ENCODE data around the gene PHF14.

PHF14 gene

DNA sequence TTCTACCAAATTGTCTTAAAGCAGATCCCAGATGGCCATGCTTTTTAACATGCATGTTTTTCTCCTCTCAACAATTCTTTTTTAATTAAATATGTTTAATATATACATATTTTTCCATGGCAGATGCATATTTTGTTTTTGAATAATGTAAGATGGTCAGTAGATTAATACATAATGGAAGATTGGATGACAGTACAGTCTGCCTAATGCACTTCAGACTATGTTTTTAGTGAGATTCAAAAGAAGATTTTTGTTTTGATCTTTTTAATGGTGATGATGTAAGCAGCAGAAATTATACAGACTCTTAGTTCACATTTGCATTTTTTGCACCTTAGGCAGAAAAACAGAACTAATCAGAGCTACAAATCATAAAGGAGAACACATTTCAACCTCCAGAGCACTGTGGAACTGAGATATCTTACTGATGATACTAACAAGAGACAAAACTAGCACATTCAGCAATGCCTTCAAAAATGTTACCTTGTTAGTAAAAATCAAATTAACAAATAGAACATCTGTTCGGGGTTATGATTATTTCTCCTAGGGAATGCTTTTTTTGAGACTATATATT lies 203.4 kb downstream of the PHF14 start:
- DNase-seq = no peak

DNA sequence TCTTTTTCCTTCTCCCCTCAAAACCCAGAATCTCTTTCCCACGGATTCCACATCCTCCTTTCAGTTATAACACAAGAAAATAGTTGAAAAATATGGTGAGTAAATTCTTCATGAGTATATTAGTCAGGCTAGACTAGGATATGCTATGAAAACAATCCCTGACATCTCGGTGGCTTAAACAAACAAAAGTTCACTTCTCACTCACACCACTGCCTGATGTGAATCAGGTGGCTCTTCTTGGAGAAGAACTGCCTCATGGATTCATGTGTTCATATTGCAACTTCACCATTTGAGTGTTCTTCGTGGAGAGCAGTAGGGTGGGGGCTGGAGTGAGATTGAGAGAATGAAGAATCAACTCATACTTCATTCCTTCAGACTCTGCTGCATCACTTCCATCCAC lies 204.1 kb downstream of the PHF14 start:
- no peak for DNase-seq

DNA sequence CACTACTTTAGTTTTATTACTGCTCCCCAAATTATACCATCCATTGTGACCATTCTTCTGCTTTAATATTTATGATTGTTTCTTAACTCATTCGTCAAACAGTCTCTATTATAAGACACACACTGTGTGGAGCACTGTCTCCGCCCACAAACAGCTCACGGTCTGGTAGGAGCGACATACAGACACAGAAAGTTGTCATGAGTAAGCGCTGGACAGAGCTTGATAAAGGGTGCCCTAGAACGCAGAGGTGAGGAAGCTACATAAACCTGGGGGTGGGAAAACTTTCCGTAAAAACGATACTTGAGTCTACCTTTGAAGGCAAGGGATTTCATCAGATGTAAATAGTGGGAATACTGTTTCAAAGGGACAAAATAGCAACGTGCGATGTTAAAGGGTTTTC lies 207.9 kb downstream of the PHF14 start:
- no peak for DNase-seq

DNA sequence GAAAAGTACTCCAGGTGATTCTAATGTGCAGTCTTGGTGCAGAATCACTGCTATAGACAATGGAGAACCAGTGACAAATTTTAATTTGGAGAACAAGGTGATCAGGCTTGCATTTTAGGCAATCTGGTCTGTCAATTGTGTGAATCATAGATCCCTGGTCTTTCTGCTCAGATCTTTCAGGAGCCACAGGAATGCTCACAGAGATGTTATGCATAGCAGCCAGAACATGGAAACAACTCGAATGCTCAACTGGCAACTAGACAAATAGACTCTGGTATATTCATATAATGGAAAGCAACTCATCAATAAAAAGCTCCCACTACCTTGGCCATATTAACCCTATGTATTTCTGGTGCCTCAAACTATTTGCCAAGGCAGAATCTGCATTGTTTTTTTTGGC lies 209.1 kb downstream of the PHF14 start:
- no peak for DNase-seq

DNA sequence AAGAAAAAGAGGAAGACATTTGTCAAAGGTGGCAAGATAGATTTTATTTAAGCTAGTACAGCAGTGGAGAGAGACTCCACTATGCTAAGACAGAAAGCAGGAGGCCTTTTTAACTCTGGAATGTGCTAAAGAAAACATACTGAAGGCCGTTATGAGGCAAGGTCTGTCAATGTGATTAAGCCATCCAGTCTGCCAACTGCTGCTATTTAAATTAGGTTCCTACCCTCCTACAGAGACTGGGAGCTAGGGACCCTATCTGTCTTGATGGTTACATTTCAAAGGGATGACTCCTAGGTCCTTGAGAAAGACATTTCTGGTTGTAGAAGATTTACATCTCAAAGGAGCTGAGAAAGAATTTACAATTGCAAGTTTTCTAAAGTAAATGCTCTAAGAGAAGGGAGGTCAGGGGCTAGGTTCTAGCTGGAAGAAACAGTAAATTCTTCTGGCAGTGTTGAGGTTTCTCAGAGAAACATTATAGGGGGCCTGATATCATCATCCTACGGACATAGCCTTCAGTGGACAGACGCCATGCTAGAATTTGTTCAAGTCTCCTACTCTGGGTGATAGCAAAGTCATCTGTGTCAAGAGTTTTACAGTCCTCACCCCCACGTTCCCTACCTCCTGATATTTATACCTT lies 211.6 kb downstream of the PHF14 start:
- DNase-seq = no peak

DNA sequence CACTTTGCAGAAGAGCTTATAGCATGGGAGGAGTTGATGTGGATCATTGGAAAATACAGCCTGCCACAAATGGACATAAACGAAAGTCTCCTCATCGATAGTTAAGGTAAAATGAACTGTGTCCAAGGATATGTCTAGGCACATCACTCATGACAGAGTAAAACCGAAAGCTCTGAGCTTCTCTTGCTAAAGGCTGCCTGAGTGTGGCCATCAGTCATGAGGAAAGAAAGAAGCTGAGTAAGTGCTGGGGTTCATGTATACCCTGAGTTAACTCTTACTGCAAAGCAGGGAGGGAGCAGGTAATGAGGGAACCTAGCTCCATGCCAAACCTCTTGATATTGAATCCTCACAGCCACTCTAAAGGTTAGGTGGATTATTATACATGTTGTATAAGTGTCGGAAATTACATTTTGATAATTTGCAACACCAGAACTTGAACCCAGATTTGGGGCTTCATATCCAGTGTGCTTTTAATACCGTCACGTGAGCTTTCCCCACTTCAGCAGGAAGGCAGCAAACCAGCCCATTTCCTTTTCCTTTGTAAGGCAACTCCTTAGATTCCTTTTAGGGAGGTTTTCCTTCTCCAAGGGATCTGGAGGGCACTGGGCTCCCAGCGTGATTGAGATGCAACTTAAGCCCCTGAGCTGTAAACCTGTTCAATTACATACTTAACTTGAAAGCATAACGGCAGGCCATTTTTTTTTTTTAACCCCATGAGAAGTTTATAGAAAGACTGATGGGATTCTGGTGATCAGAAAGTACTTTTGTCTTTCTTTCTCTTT lies 215.0 kb downstream of the PHF14 start:
- no peak for DNase-seq

DNA sequence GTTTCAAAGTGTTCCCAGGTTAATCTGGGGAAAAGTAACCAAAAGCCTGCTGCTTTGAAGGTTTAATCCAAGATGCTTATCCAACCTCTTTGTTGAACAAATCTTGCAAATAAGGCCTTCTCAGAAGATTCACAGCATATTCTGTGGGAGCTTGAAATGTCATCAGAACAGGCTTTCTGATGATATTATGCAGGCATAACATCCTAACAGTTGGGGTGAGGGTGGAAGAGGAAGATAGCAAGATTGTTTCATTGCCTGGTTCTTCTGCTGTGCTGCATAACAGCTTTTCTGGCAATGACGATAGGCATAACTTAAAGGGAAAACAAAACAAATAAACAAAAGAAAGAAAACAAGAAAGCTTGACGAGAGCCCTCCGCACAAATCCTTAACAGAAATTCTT lies 217.4 kb downstream of the PHF14 start:
- no peak for DNase-seq

DNA sequence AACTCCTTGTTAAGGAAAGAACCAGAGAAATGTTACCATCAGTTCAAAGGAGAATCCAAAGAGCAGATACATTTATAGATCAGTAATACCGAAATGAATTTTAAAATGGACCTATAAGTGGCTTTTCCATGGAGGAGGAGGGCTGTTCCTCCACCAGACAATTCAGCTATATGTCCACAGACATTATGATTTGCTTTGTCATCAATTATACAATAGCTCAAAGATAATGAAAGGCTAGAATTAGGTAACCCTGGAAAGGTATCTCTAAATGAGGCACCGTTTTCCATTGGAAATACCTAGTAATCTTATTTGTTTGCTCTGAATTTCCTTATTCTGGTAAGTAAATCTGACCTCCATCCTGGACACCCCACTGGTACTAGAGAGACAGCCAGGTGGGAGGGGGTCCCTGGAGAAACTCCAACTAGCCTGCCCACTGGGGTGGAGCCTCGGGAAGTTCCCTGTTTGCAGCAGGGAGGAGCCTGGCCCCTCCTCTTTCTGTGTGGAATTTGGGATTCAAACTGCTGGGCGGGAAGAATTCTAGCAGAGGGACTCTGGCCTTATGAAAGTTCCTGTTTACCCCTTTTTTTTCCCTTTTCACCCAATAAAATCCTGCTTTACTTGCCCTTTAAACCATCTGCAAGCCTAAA lies 218.0 kb downstream of the PHF14 start:
- no peak for DNase-seq

DNA sequence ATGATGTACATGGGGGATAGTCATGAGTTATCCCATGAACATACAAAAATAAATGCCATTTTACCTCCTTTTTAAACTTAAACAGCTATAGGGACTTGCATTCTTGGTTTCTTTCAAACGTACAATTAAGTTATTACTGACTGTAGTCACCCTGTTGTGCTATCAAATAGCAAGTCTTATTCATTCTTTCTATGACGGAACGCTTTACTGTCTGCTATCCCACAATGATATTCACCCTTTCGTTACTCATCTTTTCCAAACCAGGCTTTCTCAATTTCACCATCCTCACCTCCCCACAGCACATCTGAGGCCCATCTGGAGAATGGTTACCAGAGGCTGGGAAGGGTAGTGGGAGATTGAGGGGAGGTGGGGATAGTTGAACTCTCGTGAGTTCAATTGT lies 218.8 kb downstream of the PHF14 start:
- no peak for DNase-seq

DNA sequence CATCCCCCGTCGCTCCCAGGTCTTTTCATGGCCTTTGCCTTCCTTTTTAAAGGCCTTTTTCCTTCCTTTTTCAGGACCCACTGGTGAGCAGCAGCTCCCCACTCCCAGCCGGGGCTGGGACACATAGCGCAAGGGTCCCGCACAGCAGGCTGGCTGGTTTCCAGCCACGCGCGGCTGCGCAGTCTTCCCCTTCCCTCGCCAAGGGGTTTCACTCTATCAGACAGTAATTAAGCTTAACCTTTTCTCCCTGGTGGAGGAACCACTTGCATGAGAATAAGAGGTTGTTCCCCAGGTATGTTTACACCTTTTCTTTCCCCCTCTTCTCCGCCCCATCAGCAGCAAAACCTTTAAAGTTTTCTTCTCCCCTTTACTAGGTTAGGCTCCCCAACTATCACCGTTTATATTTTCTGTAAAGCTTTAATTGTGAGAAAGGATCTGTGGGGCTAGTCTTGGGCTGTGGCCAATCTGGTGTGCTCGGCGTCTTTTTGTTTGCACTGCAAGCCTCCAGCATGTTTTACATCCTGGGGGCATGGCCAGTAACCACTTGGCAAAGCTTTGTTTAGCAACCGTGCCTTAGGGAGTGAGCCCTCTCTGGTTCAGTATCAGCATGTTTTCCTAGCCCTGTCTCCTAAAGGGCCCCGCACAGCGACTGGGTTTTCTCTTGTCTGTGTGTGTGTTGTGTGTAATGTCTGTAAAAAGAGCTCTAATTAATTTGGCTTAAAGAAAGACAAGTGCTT lies 219.6 kb downstream of the PHF14 start:
- no peak for DNase-seq

DNA sequence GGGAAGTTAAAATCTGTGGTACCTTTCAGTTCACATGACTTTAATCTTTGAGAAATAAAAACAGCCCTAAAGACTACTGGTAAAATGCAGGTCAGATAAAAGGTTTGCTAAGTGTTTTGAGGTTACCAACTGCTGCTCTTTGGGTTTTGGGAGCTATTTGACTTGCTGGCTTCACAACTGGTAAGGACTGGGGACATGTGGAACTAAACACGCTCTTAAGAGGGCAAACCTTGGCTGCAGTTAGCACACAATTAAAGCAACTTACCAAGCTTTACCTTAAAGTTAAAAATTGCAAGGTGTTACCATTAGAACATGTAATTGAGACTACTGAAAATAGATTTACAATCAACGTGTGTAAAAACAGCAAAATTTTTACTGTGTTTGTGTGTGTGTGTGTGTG lies 220.2 kb downstream of the PHF14 start:
- no peak for DNase-seq

DNA sequence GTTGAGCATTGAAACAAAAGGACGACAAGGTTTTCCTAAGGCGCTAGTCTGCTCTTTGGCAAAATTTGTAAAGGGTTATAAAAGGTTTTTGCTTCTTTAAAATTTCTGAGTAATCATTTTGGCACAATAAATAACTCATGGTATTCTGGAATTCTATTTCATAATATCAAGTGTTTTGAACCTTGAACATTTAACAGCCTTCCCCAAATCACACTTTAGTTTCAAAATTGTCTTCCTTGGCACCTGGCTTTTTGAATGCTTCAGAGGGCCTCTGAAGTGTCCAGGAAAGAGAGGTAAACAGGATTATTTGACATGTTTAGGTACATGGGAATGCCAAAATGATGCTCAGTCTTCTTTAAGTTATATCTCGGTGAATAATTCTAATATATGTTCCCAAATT lies 220.8 kb downstream of the PHF14 start:
- DNase-seq = no peak

DNA sequence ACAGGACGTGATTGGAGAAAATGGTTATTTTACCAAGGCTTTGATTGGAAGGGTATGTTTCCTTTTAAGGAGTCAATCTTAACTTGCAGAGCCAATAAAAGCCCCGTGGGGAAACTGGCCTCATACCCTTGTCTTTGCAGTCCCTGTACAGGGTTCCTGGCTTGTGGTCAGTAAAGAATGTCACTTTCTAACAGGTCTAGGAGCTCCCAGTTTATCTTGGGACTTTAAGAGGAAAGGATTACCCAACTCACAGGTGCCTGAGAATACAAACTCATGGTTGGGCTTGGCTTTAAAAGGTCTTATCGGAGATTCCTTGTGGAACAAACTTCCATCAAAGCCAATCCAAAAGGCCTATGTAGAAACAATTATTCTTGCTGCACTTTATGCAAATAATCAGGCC lies 221.8 kb downstream of the PHF14 start:
- DNase-seq = no peak

DNA sequence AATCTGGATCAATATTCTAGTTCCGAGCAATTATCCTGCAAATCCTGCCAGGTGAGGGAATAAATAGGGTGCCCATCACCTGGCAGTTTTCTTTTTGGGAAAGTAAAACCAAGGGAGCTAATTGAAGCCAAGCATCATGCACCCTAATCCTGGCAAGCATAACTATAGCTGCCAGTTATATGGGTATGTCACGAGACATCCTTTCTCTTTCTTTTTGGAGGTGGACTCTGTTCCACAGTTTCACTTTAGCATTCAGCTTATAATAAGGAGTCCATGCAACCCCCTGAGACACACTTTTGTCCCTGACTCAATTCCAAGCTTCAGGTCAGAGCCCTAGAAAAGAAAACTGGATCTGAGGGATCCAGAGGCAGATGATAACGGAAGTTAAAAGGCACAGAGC lies 222.5 kb downstream of the PHF14 start:
- no peak for DNase-seq

DNA sequence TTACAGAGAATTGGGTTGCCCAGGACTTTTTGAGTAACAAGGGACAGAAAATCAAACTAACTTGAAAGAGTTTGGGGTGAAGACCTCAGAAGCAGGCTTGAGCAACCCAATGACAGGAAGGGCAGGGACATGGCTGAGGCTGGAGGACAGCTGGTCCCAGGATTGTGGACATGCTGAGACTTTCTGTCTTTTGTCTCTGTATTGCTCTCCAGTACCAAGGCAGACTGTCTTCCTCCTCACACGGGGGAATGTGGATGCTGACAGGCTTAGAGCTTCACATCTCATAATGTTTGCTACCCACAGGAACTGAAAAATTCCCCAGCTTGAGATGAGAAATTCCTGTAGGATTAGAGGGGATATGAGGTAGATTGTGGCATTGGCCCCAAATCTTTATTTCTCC lies 229.6 kb downstream of the PHF14 start:
- DNase-seq = no peak

DNA sequence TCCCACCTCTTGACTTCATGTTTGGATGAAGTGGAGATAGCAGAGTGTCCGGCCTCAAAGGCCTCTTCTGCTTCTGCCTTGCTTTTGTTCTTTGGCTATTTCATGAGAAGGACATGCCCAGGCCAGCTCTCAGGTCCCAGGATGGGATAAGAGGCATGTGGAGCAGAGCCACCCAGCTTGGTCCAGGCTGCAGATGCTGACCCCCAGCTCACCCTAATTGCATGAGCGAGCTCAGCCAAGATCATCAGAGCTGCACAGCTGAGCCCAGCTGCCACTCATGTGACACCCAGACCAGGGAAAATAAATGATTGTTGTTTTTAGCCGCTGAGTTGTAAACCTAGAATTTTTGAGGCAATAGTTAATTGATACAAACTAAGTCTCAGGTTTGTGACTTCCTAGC lies 230.0 kb downstream of the PHF14 start:
- DNase-seq = no peak

DNA sequence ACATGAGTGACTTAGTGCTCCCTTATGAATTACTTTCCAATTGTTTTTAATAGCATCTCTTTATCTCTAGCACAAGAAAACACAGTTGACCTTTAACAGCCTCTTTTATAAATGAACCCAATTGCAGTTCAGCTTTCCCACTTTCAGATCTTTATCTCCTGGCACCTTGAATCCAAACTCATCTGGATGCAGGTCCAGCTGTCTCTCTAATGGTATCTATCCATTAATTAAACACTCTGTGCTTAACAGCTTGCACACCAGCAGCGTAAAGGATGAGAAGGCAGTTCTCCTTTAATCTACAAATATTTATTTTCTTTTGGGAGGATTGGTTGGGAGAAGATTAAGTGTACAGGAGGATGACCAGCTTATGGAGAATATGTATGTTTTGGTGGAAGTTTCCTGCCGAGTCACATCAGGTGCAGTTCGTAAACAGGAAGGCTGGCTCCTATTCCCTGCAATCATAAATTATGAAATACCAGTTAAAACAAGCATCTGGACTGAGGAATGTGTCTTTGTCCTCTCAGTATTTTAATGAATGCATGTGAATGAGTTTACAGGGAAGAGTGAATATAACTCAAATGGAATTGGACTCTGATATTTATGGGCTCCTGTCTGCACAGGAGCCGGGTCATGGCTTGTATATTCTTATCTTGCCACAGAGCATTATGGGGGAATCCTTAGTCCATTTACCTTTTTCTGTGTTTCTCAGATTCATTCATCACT lies 232.7 kb downstream of the PHF14 start:
- DNase-seq = no peak

DNA sequence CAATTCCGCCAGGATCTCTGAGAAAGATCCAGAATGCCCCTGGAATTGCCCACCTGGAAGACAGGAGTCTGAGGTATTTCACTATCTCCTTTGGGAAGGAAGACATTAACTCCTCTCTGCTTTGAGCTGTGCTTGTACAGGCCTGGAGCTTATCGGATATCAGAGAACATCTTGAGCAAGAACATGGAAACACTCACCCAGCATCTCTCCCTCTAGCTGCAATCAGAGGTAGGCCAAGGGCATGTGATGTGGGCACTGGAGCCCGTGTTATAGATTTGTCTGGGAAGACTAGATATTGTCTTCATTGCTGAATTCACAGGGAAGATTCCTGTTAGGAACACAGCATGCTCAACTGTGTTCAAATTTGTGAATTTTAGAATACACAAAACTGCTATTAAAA lies 233.9 kb downstream of the PHF14 start:
- DNase-seq = no peak

DNA sequence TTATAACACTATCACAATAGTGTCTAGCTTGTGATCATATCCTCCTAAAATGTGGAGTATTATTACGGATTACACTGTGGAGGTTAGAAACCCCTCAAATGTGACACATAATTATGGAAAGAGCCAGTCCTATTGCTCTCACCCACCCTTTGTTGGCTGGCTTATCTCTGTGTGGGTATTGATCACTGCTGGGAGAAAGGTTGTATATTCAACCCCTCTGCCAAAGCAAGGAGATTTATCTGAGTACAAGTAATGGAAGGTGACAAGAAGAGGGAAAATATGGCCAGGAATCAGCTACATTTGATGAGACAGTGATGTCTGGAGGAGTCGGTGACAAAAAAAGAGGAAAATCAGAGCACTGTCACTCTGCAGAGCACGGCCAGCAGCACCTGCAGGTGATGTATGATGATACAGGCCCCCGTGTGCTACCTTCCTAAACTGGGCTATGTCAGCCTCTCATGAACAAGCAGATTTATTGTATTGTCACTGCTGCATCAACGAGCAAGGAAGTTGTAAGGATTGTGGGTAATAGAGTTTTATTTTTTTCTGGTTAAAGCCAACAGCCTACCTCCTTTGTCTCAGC lies 235.3 kb downstream of the PHF14 start:
- no peak for DNase-seq

DNA sequence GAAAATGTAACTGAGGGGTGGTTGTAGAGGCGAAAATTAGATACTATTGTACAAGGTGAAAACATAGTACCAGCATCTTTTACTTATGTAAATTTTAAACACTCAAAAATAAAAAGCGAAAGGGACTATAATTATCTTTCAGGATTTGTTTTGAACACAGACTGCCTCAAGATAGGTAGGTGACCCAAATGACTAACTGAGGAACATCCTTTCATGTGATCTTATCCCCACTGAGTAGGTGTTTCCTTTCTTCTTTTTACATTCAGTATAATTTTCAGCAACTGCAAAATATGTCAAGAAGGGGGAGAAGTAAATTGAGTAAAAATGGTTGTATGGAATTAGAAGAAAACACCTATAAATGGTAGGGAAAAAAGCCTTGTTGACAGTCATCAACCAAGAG lies 236.7 kb downstream of the PHF14 start:
- no peak for DNase-seq

DNA sequence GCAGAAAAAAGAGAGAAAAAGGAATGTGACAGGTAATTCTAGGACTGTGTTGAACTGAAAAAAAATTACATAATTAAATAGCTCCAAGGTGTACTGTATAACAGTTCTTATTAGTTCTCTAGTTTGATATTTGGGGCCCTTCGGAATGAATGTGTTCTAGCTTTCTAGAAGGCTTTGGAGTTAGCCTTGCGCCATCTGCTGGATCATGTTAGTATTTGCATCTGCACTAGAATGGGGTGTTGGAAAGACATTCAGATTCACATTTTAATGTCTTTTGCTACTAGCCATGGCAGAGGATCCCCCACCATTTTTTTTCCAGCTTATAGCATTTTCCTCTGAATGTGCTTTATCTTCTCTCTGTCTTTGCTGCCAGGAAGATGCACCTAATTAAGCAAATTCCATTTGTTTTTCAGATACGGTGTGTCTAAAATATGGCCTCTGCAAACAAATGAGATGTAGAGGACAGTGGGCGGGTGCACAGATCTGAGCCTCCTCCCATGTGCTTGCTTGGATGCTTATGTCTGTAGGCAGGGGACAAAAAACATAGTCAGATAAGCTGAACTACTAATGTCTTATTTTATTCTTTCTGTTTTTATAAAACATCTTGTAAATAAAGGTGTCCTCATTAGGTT lies 238.5 kb downstream of the PHF14 start:
- peak; percentile 59 for DNase-seq

DNA sequence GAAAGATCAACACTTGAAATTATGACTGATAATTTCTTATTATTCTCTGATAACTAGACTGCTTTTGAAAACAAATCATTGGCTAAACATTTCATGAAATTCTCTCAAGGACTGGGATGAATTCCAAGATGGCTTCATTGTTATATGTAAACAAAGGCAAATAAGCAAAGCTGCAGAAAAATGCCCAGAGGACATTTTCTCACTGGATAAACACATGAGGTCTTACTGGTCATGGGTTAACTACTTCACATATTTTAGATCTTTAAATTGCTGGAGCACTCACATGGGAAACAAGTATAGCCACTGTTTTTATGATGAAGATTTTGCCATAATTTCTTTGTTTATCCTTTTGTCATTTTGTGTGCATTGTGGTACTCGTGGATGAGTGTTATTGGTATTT lies 239.1 kb downstream of the PHF14 start:
- no peak for DNase-seq
